Inflammatory macrophage treated with lipopolysaccharide for 4 hours (primary cell): ENCODE measurements around the gene COL5A1.
A peak's percentile ranks its signal among the peaks of the same experiment; 100 is the strongest.
"Not testable (repeated sequence)": the region's sequence is repeated elsewhere in the genome, so short reads cannot be mapped to it uniquely, and the experiment has no call there.

Experiments used
- DNase-seq: peaks from one replicate; pipeline ENCODE4 v3.0.0-alpha.2; 2020

COL5A1 gene

DNA sequence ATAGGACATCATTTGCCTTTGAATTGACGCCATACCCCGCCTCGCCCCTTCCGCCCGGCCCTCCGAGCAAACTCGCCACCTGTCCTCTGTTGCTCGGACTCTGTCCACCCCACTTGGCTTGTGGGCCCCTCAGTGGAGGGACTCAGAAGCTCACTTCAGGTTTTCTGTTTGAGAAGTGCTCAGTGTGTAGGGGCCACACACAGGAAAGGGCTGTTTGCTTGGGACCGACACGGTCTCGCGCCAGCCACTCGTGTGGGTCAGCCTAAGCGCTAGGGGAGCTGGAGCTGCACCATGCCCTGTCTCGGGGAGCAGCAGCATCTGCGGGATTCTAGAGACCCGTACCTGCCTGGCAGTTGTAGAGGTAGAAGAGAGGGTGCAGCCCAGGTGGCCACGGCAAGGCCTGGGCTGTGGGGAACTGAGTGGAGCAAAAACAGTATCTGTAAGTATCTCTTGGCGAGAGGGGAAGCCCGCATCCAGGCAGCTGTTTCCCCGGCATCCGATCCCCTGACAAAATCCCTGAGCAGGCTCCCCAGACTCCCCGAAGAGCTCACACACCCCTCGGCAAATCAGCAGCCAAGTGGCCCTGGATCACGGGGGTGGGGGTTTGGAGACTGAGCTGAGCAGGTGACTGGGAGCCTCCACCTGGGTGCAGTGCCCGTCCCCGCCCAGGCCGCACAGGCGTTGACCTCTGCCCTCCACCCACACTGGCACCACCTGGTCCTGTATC lies 52.2 kb downstream of the COL5A1 start:
- DNase-seq, result no peak

DNA sequence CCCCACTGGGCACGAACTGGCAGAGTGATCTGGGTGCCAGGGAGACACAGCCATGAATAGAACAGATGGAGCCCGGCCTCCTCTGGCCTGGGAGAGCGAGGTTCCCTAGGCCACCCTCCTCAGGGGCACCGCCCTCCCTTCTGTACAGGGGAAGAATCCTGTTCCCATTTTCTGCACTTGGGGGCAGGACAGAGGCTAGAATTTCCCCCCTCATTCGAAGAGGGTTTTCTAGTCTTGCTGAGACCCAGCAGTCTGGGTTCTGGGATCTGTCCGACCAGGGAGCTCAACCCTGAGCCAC lies 52.7 kb downstream of the COL5A1 start:
- no peak for DNase-seq

GRCh38 chr9:134694714-134695113 lies 53.1 kb downstream of the COL5A1 start:
- DNase-seq, result no peak

- no peak for DNase-seq
Measured at GRCh38 chr9:134695144-134695543, 53.5 kb downstream of the COL5A1 start.

GRCh38 chr9:134696433-134696832 lies 54.8 kb downstream of the COL5A1 start:
- DNase-seq, result no peak

GRCh38 chr9:134698111-134698510 lies 56.5 kb downstream of the COL5A1 start:
- DNase-seq, result no peak

GRCh38 chr9:134698587-134699342 lies 57.2 kb downstream of the COL5A1 start:
- peak; percentile 52 for DNase-seq

GRCh38 chr9:134699343-134699740 lies 57.7 kb downstream of the COL5A1 start:
- DNase-seq, result no peak

- DNase-seq, result no peak
Measured at GRCh38 chr9:134700636-134701350, 59.2 kb downstream of the COL5A1 start.

DNA sequence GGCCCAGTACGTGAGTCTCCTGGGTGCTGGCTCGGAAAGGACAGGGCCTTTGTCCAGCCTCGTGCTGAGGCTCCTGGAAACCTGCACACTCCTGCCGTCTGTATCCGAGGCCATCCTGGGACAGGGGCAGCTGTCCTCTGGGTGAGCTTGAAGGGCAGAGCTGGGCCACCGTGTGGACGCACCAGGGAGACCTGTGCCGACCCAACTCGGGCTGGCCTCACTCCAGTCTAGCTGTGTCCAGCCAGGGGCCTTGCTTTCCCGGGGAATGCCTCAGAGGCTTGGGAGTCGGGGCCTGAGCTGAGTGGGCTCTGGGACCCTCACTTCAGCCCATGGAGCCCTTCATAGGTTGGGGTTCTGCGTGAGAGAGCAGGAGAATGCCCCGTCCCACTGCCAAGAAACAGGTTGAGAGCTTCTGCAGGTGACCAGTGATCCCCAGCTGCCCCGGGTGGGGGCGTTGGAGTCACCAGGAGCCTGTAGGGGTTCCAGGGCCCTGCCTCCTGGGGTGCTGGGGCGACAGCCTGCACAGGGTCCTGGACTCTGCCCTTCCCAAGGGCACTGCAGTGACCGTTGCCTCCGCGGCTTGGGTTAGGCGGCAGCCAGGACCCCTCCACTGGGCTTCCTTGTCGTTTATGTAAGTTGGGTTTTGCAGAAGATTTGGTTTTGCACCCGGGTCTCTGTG lies 60.1 kb downstream of the COL5A1 start:
- no peak for DNase-seq

DNA sequence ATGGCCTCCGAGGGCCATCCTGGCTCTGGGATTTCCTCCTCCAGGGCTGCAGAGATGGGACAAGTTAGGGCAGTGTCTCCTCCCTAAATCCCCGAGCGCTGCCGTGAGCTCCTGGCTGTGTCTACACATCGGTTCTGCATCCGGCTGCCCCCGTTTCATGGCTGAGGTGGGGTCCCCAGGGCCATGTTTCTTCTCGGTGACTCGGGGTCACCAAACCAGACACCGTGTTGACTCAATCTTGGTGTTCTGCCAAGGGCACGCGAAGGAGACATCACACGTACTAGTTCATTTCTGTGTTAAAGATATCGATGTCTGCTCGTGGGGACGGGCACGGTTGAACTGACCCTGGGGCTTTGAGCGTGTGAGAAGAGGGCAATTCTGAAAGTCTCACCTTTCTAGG lies 60.7 kb downstream of the COL5A1 start:
- no peak for DNase-seq

DNA sequence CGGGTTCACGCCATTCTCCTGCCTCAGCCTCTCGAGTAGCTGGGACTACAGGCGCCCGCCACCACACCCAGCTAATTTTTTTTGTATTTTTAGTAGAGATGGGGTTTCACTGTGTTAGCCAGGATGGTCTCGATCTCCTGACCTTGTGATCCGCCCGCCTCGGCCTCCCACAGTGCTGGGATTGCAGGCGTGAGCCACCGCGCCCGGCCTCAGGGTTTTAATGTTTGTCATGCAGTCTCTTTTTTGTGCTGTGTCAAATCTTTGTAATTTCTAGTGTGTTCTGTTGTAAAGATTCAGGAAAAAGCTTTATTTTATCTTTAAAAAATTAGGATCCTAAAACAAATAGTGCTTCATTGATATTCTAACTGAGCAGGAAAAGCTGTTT lies 62.1 kb downstream of the COL5A1 start:
- DNase-seq, result not testable (repeated sequence)

- no peak for DNase-seq
Measured at GRCh38 chr9:134704498-134704897, 62.9 kb downstream of the COL5A1 start.

- no peak for DNase-seq
Measured at GRCh38 chr9:134705786-134706185, 64.2 kb downstream of the COL5A1 start.

DNA sequence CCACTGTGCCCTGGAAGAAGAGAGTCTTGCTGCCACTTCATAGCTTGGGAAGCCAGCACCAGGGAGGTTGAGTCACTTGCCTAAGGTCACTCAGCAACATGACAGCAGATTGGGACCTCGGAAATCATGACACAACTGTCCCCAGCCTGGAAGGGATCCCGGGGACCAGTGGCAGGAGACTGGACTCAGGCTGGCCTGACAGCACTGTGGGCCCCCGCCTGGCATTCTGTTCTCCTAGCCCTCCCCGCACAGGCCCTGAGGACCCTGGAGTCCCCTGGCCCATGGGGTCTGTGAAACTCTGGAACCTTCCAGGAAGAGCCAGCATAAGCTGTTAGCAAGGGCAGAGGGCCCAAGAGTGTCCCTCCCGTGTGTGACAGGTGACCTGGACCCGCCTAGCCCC lies 64.9 kb downstream of the COL5A1 start:
- DNase-seq, result no peak

DNA sequence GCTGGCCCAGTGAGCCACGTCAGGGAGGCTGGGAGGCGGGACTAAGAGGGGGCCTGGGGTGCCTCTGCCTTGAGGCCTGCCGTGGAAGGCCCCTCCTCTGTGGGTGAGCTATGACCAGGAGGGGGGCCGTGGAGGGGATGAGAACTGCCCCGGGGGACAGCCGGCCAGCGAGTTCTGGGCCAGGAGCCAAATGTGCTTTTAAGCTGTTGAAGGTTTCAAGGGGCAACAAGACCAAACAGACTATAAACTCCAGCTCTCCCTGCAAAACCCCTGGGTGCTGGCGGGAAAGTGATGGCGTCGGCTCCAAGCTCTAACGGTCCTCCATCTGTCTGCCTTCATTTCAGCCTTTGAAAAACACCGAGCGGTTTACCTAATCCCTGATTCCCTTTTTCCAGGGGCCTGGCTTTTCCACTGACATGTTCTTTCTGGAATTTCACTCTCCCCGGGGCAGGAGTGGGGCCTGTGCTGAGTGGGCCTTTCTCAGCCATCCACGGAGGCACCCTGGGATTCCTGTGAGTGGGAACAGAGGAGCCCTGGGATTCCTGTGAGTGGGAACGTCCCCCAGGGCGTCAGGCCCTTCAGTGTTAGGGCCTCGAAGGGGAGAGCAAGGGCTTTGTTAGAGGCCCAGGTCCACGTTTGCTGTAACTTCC lies 65.6 kb downstream of the COL5A1 start:
- no peak for DNase-seq

DNA sequence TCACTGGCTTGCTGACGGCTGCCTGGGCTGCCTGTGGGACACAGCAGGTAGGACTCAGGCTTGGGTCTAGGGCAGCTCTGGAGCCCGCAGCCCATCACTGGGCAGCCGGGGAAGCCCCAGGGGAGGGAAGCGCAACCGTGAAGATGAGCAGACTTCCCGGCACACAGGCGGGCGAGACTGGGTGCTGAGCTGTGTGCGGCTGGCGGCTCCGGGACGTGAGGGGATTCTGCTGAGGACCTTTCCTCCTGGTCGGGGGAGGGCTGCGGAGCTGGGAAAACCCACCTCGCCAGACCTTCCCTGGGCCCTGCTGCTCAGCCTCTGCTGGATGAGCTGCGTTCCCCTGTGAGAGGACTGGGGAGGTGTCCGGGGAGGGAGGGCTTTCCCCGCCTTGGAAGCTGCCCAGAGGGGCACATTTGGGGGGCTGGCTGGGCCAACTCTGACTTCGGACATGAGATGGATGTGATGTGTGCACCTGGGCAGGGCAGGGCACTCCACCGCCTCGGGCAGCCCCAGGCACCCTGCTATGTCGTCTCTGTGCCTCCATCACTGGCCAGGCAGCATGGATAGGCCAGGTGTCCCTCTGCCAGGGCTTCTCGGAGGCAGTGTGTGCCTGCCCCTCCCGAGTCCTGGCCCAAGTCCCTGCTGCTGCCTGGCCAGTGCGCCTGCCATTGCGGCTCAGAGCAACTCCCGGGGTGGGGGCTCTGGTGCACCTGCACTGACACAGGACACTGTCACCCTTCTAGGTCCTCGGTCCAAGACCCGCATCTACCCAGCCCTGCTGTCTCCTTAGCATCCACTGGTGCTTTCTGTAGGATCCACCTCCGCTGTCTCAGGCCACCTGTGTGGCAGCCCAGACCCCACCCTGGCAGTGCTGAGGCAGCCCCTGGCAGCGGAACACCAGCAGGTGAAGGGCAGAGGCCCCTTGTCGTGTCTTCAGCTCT lies 66.4 kb downstream of the COL5A1 start:
- no peak for DNase-seq

GRCh38 chr9:134708672-134709038 lies 67.1 kb downstream of the COL5A1 start:
- no peak for DNase-seq

GRCh38 chr9:134709512-134710270 lies 68.1 kb downstream of the COL5A1 start:
- DNase-seq, result no peak

GRCh38 chr9:134710271-134710540 lies 68.6 kb downstream of the COL5A1 start:
- DNase-seq, result no peak

- no peak for DNase-seq
Measured at GRCh38 chr9:134710901-134711300, 69.3 kb downstream of the COL5A1 start.
